Mesenchymal stem cell (in vitro differentiated cells and primary cell): ENCODE results near the gene CACNB1.

Experiments
- DNase-seq: peaks from one replicate; pipeline ENCODE4 v3.0.0-alpha.2; 2013
- H2AFZ ChIP-seq: one replicate; pipeline ENCODE4 v1.6.1; 2013; ENCODE audit warnings: low read depth, mild to moderate bottlenecking, control low read depth, inconsistent platforms, low read length, moderate library complexity
- H2AK5ac ChIP-seq: 2 replicates; pipeline ENCODE4 v1.6.1; 2013; ENCODE audit warnings: low read length, moderate library complexity, mild to moderate bottlenecking, inconsistent platforms; ENCODE audit not compliant: severe bottlenecking
- H2BK120ac ChIP-seq: one replicate; pipeline ENCODE4 v1.6.1; 2013; ENCODE audit warnings: low read depth, mild to moderate bottlenecking, inconsistent platforms, low read length, moderate library complexity
- H2BK12ac ChIP-seq, 2 experiments: one replicate each; pipeline ENCODE4 v1.6.1; 2013; ENCODE audit warnings: inconsistent platforms in 2 of 2, low read length in 2 of 2, mild to moderate bottlenecking in 2 of 2, moderate library complexity in 2 of 2, control low read depth in 1 of 2
- H2BK15ac ChIP-seq: one replicate; pipeline ENCODE4 v1.6.1; 2013; ENCODE audit warnings: mild to moderate bottlenecking, low read depth, inconsistent platforms; ENCODE audit not compliant: poor library complexity, severe bottlenecking
- H2BK5ac ChIP-seq: 2 replicates; pipeline ENCODE4 v1.6.1; 2013; ENCODE audit warnings: low read depth, mild to moderate bottlenecking, low read length, control low read depth, inconsistent platforms; ENCODE audit not compliant: poor library complexity, severe bottlenecking
- H3K14ac ChIP-seq, 2 experiments: one replicate each; pipeline ENCODE4 v1.6.1; 2013; ENCODE audit warnings: inconsistent platforms in 2 of 2, low read length in 2 of 2, control low read depth in 1 of 2, mild to moderate bottlenecking in 1 of 2, moderate library complexity in 1 of 2
- H3K18ac ChIP-seq, 2 experiments: one replicate each; pipeline ENCODE4 v1.6.1; 2013; ENCODE audit warnings: inconsistent platforms in 2 of 2, low read length in 2 of 2, control low read depth in 1 of 2, low read depth in 1 of 2, mild to moderate bottlenecking in 1 of 2
- H3K23ac ChIP-seq, 2 experiments: one replicate each; pipeline ENCODE4 v1.6.1; 2013; ENCODE audit warnings: inconsistent platforms in 2 of 2, low read length in 2 of 2, mild to moderate bottlenecking in 2 of 2, moderate library complexity in 2 of 2, control low read depth in 1 of 2
- H3K27ac ChIP-seq: 2 replicates; pipeline ENCODE4 v1.5.1; 2013; ENCODE audit warnings: mild to moderate bottlenecking, moderate library complexity, low read length, control low read depth, inconsistent platforms; ENCODE audit not compliant: poor library complexity, severe bottlenecking
- H3K27me3 ChIP-seq, 2 experiments: 2 replicates each; pipeline versions ENCODE4 v1.6.1 to v1.7.0; 2013; ENCODE audit warnings: low read length in 2 of 2, mild to moderate bottlenecking in 2 of 2, moderate library complexity in 2 of 2, control low read depth in 1 of 2, inconsistent platforms in 1 of 2; ENCODE audit not compliant: control insufficient read depth in 1 of 2, insufficient read depth in 1 of 2
- H3K36me3 ChIP-seq, 2 experiments: 2 replicates each; pipeline versions ENCODE4 v1.6.1 to v1.7.0; 2013; ENCODE audit warnings: low read length in 2 of 2, control low read depth in 1 of 2, inconsistent platforms in 1 of 2, low read depth in 1 of 2, mild to moderate bottlenecking in 1 of 2; ENCODE audit not compliant: insufficient read depth in 2 of 2, control insufficient read depth in 1 of 2
- H3K4ac ChIP-seq, 2 experiments: one replicate each; pipeline ENCODE4 v1.6.1; 2013; ENCODE audit warnings: inconsistent platforms in 2 of 2, low read length in 2 of 2, mild to moderate bottlenecking in 2 of 2, moderate library complexity in 2 of 2, control low read depth in 1 of 2, low read depth in 1 of 2
- H3K4me1 ChIP-seq: 2 replicates; pipeline ENCODE4 v1.6.1; 2013; ENCODE audit warnings: low read depth, low read length, control low read depth; ENCODE audit not compliant: control insufficient read depth, insufficient read depth
- H3K4me2 ChIP-seq: 2 replicates; pipeline ENCODE4 v1.6.1; 2013; ENCODE audit warnings: low read length, mild to moderate bottlenecking, inconsistent platforms; ENCODE audit not compliant: poor library complexity, severe bottlenecking
- H3K4me3 ChIP-seq, 2 experiments: 2 replicates each; pipeline versions ENCODE4 v1.5.1 to v1.7.0; 2013; ENCODE audit warnings: low read length in 2 of 2, mild to moderate bottlenecking in 2 of 2, control low read depth in 1 of 2, low read depth in 1 of 2; ENCODE audit not compliant: insufficient read depth in 1 of 2
- H3K79me1 ChIP-seq: replicated peaks from 2 replicates; pipeline ENCODE4 v1.6.1; 2013; ENCODE audit warnings: mild to moderate bottlenecking, control low read depth, low read length, inconsistent platforms; ENCODE audit not compliant: poor library complexity, severe bottlenecking
- H3K9ac ChIP-seq: 2 replicates; pipeline ENCODE4 v1.7.0; 2013; ENCODE audit warnings: mild to moderate bottlenecking, low read length, moderate library complexity
- H3K9me3 ChIP-seq: 2 replicates; pipeline ENCODE4 v1.7.0; 2013; ENCODE audit warnings: mild to moderate bottlenecking, low read length; ENCODE audit not compliant: control insufficient read depth
- H4K8ac ChIP-seq: one replicate; pipeline ENCODE4 v1.6.1; 2013; ENCODE audit warnings: inconsistent platforms, mild to moderate bottlenecking, low read length, moderate library complexity
- H4K91ac ChIP-seq: one replicate; pipeline ENCODE4 v1.6.1; 2013; ENCODE audit warnings: mild to moderate bottlenecking, low read length, inconsistent platforms
- WGBS: methylation state at CpG from one replicate; pipeline ENCODE4 v1.1.7; 2013; ENCODE audit warnings: mixed read lengths; 5-methylcytosine and 5-hydroxymethylcytosine counted together

Gene CACNB1

GRCh38 chr17:39181303-39181702, 16.2 kb downstream of the CACNB1 start:
- Histone ChIP-seq H3K14ac (no peak overlapping the region), H2AFZ (no peak overlapping the region), H2BK15ac (no peak overlapping the region), H2BK120ac (no peak overlapping the region), H3K18ac (no peak overlapping the region), H3K27me3 (no peaks in the 10 kb centered on the region), H2BK12ac (no peak overlapping the region), H3K23ac (no peak overlapping the region), H2BK5ac (no peak overlapping the region), H3K79me1 (peaks cover 2% of the 10 kb centered on the region), H3K27ac (no peak overlapping the region), H3K9me3 (no peaks in the 10 kb centered on the region), H3K4ac (no peak overlapping the region), H3K4me3 (no peak overlapping the region), H3K4me2 (no peak overlapping the region), H4K8ac (no peak overlapping the region), H2AK5ac (no peak overlapping the region), H3K4me1 (no peaks in the 10 kb centered on the region), H3K36me3 (peaks cover 65 to 67% of the 10 kb centered on the region in 2 experiments), H4K91ac (no peak overlapping the region), H3K9ac (no peak overlapping the region)
- no peak for DNase-seq
- over 99% methylated on average over 5 of the region's 5 CpGs for WGBS

- Histone ChIP-seq H4K91ac (no peak overlapping the region), H3K4me2 (no peak overlapping the region), H3K18ac (no peak overlapping the region), H3K27ac (no peak overlapping the region), H2BK120ac (no peak overlapping the region), H3K9ac (no peak overlapping the region), H3K27me3 (no peaks in the 10 kb centered on the region), H3K9me3 (no peaks in the 10 kb centered on the region), H3K36me3 (peaks cover 57 to 58% of the 10 kb centered on the region in 2 experiments), H3K79me1 (no peaks in the 10 kb centered on the region), H2AFZ (no peak overlapping the region), H2BK5ac (no peak overlapping the region), H4K8ac (no peak overlapping the region), H3K14ac (no peak overlapping the region), H2AK5ac (no peak overlapping the region), H2BK12ac (no peak overlapping the region), H3K23ac (no peak overlapping the region), H3K4me1 (peaks cover 4% of the 10 kb centered on the region), H3K4me3 (no peak overlapping the region), H2BK15ac (no peak overlapping the region), H3K4ac (no peak overlapping the region)
- peak; percentile 46 for DNase-seq
- 55% methylated on average over 4 of the region's 4 CpGs for WGBS
These were observed 18.9 kb downstream of the CACNB1 start for GRCh38 chr17:39178536-39178935.

GRCh38 chr17:39177256-39177655, 20.2 kb downstream of the CACNB1 start:
- no peaks in the 10 kb centered on the region for H3K9me3 ChIP-seq
- no peak overlapping the region for H2AFZ ChIP-seq

GRCh38 chr17:39175695-39176093, 21.8 kb downstream of the CACNB1 start:
- no peak overlapping the region for H3K4me2 ChIP-seq
- peaks cover 40 to 42% of the 10 kb centered on the region in 2 experiments for H3K36me3 ChIP-seq
- H3K4ac ChIP-seq = no peak overlapping the region
- no peak overlapping the region for H2AFZ ChIP-seq
- H3K18ac ChIP-seq = no peak overlapping the region
- no peak overlapping the region for H2BK12ac ChIP-seq
- no peak overlapping the region for H2BK5ac ChIP-seq
- H3K4me3 ChIP-seq = no peak overlapping the region
- H2BK15ac ChIP-seq = no peak overlapping the region
- no peak overlapping the region for H2AK5ac ChIP-seq
- H4K8ac ChIP-seq = no peak overlapping the region
- DNase-seq = no peak
- H3K79me1 ChIP-seq = no peaks in the 10 kb centered on the region
- no peak overlapping the region for H4K91ac ChIP-seq
- 53% methylated on average over 10 of the region's 10 CpGs for WGBS
- no peak overlapping the region for H3K27ac ChIP-seq
- H3K27me3 ChIP-seq = peaks cover 0 to 13% of the 10 kb centered on the region in 2 experiments
- H3K9ac ChIP-seq = no peak overlapping the region
- H3K14ac ChIP-seq = no peak overlapping the region
- H3K23ac ChIP-seq = no peak overlapping the region
- no peaks in the 10 kb centered on the region for H3K9me3 ChIP-seq
- H3K4me1 ChIP-seq = peaks cover 4% of the 10 kb centered on the region
- no peak overlapping the region for H2BK120ac ChIP-seq

More at GRCh38 chr17:39177256-39177655, 20.2 kb downstream of the CACNB1 start:
- Histone ChIP-seq H3K4me1 (peaks cover 4% of the 10 kb centered on the region), H2BK5ac (no peak overlapping the region), H3K18ac (no peak overlapping the region), H2AK5ac (no peak overlapping the region), H3K36me3 (peaks cover 47 to 53% of the 10 kb centered on the region in 2 experiments), H2BK15ac (no peak overlapping the region), H3K9ac (no peak overlapping the region), H3K27ac (no peak overlapping the region), H3K27me3 (peaks cover 0 to 7% of the 10 kb centered on the region in 2 experiments), H3K4ac (no peak overlapping the region), H3K23ac (no peak overlapping the region), H2BK12ac (no peak overlapping the region), H3K79me1 (no peaks in the 10 kb centered on the region), H2BK120ac (no peak overlapping the region), H3K4me3 (peak overlapping the region in 1 of 2 experiments; percentile 38), H4K8ac (no peak overlapping the region), H4K91ac (no peak overlapping the region), H3K14ac (no peak overlapping the region), H3K4me2 (no peak overlapping the region)
- WGBS = 93% methylated on average over 12 of the region's 12 CpGs
- DNase-seq = no peak
